ENCODE measurements around the gene APLP2.
A peak's percentile ranks its signal among the peaks of the same experiment; 100 is the strongest.
"Not testable (repeated sequence)": the region's sequence is repeated elsewhere in the genome, so short reads cannot be mapped to it uniquely, and the experiment has no call there.

APLP2 gene

GRCh38 chr11:130069659-130070108, at the start of gene APLP2:
APLP2 (plus strand) TSS chr11:130069894; CDS start chr11:130069978, 84 bp downstream.
- DNase-seq = peak; percentile 97

- DNase-seq = no peak
Observed at GRCh38 chr11:130020323-130020722, 49.4 kb upstream of the APLP2 start.

GRCh38 chr11:130021606-130022005, 48.1 kb upstream of the APLP2 start:
- DNase-seq = not testable (repeated sequence)

- DNase-seq = no peak
Observed at GRCh38 chr11:130022799-130023198, 46.9 kb upstream of the APLP2 start.

- no peak for DNase-seq
Observed at GRCh38 chr11:130023204-130023603, 46.5 kb upstream of the APLP2 start.

- no peak for DNase-seq
Observed at GRCh38 chr11:130024361-130024760, 45.3 kb upstream of the APLP2 start.

- no peak for DNase-seq
Observed at GRCh38 chr11:130025371-130025770, 44.3 kb upstream of the APLP2 start.

- no peak for DNase-seq
Observed at GRCh38 chr11:130029137-130029536, 40.6 kb upstream of the APLP2 start.

GRCh38 chr11:130031056-130031455, 38.6 kb upstream of the APLP2 start:
- DNase-seq = no peak

GRCh38 chr11:130031945-130032344, 37.7 kb upstream of the APLP2 start:
- DNase-seq = no peak

GRCh38 chr11:130032931-130033330, 36.8 kb upstream of the APLP2 start:
- DNase-seq = no peak

- DNase-seq = no peak
Observed at GRCh38 chr11:130034236-130034635, 35.5 kb upstream of the APLP2 start.

GRCh38 chr11:130037058-130037457, 32.6 kb upstream of the APLP2 start:
- no peak for DNase-seq

- no peak for DNase-seq
Observed at GRCh38 chr11:130037881-130038585, 31.7 kb upstream of the APLP2 start.

- no peak for DNase-seq
Observed at GRCh38 chr11:130040281-130040940, 29.3 kb upstream of the APLP2 start.

GRCh38 chr11:130042093-130042591, 27.6 kb upstream of the APLP2 start:
- no peak for DNase-seq

- DNase-seq = no peak
Observed at GRCh38 chr11:130043575-130043974, 26.1 kb upstream of the APLP2 start.

GRCh38 chr11:130047141-130047540, 22.6 kb upstream of the APLP2 start:
- DNase-seq = no peak

GRCh38 chr11:130049328-130049771, 20.3 kb upstream of the APLP2 start:
- no peak for DNase-seq

- no peak for DNase-seq
Observed at GRCh38 chr11:130050257-130050656, 19.4 kb upstream of the APLP2 start.

GRCh38 chr11:130051082-130051481, 18.6 kb upstream of the APLP2 start:
- DNase-seq = no peak

- no peak for DNase-seq
Observed at GRCh38 chr11:130052567-130052966, 17.1 kb upstream of the APLP2 start.

GRCh38 chr11:130054966-130055365, 14.7 kb upstream of the APLP2 start:
- no peak for DNase-seq

- no peak for DNase-seq
Observed at GRCh38 chr11:130055617-130056016, 14.1 kb upstream of the APLP2 start.

Measured in activated CD8-positive, alpha-beta memory T cell treated with anti-CD3 and anti-CD28 coated beads, Interleukin-2, amount 50 U/mL, for 4 hours (primary cell).